ENCODE data around the gene PRR9.
"Not testable (repeated sequence)": the region's sequence is repeated elsewhere in the genome, so short reads cannot be mapped to it uniquely, and the experiment has no call there.

PRR9 gene

GRCh38 chr1:153229076-153229829 is 11.9 kb downstream of the PRR9 start:
- not testable (repeated sequence) for DNase-seq (ENCODE audit: low read depth in 2 of 2)

- DNase-seq (ENCODE audit: low read depth in 2 of 2): no peak
Observed at GRCh38 chr1:153231363-153231762, 14.0 kb downstream of the PRR9 start.

- no peak for DNase-seq (ENCODE audit: low read depth in 2 of 2)
Observed at GRCh38 chr1:153231785-153232184, 14.4 kb downstream of the PRR9 start.

- no peak for DNase-seq (ENCODE audit: low read depth in 2 of 2)
Observed at GRCh38 chr1:153232553-153232952, 15.2 kb downstream of the PRR9 start.

GRCh38 chr1:153233448-153233847 is 16.1 kb downstream of the PRR9 start:
- no peak for DNase-seq (ENCODE audit: low read depth in 2 of 2)

- no peak for DNase-seq (ENCODE audit: low read depth in 2 of 2)
Observed at GRCh38 chr1:153238527-153238926, 21.1 kb downstream of the PRR9 start.

- no peak for DNase-seq (ENCODE audit: low read depth in 2 of 2)
Observed at GRCh38 chr1:153242160-153242559, 24.8 kb downstream of the PRR9 start.

- DNase-seq (ENCODE audit: low read depth in 2 of 2): no peak
Observed at GRCh38 chr1:153245466-153245865, 28.1 kb downstream of the PRR9 start.

GRCh38 chr1:153246018-153246417 is 28.6 kb downstream of the PRR9 start:
- DNase-seq (ENCODE audit: low read depth in 2 of 2): no peak

- no peak for DNase-seq (ENCODE audit: low read depth in 2 of 2)
Observed at GRCh38 chr1:153246825-153247224, 29.4 kb downstream of the PRR9 start.

GRCh38 chr1:153248176-153248879 is 30.9 kb downstream of the PRR9 start:
- DNase-seq (ENCODE audit: low read depth in 2 of 2): no peak

- DNase-seq (ENCODE audit: low read depth in 2 of 2): no peak
Observed at GRCh38 chr1:153250166-153250565, 32.8 kb downstream of the PRR9 start.

GRCh38 chr1:153251087-153251486 is 33.7 kb downstream of the PRR9 start:
- DNase-seq (ENCODE audit: low read depth in 2 of 2): no peak

GRCh38 chr1:153251562-153251961 is 34.2 kb downstream of the PRR9 start:
- DNase-seq (ENCODE audit: low read depth in 2 of 2): no peak

- no peak for DNase-seq (ENCODE audit: low read depth in 2 of 2)
Observed at GRCh38 chr1:153251988-153252387, 34.6 kb downstream of the PRR9 start.

GRCh38 chr1:153253076-153253475 is 35.7 kb downstream of the PRR9 start:
- DNase-seq (ENCODE audit: low read depth in 2 of 2): no peak

GRCh38 chr1:153253693-153254092 is 36.3 kb downstream of the PRR9 start:
- no peak for DNase-seq (ENCODE audit: low read depth in 2 of 2)

- no peak for DNase-seq (ENCODE audit: low read depth in 2 of 2)
Observed at GRCh38 chr1:153259387-153259786, 42.0 kb downstream of the PRR9 start, which contains the start of gene LORICRIN. TSS of gene LORICRIN (plus strand) at chr1:153259687. CDS start at chr1:153260950, 1,263 bp downstream.

GRCh38 chr1:153260585-153261280 is 43.3 kb downstream of the PRR9 start:
- DNase-seq (ENCODE audit: low read depth in 2 of 2): no peak

GRCh38 chr1:153261281-153262069 is 44.1 kb downstream of the PRR9 start:
- no peak for DNase-seq (ENCODE audit: low read depth in 2 of 2)

- no peak for DNase-seq (ENCODE audit: low read depth in 2 of 2)
Observed at GRCh38 chr1:153262070-153262366, 44.6 kb downstream of the PRR9 start.
